GM10266 (cell line): ENCODE measurements around the gene AQR.

ENCODE experiments used
- DNase-seq: peaks from one replicate; pipeline ENCODE4 v3.0.0; 2012; ENCODE audit errors: extremely low spot score
- CTCF ChIP-seq: IDR thresholded peaks from 2 replicates; pipeline ENCODE4 v1.5.1; 2012; ENCODE audit warnings: mild to moderate bottlenecking, low read depth; ENCODE audit not compliant: control insufficient read depth, insufficient read depth; ENCODE audit errors: missing control alignments

AQR gene

GRCh38 chr15:34999906-35000305 lies 30.4 kb upstream of the AQR start:
- no peak for DNase-seq
- no peak for TF ChIP-seq CTCF

GRCh38 chr15:34994925-34995324 lies 25.4 kb upstream of the AQR start:
- no peak for DNase-seq
- TF ChIP-seq CTCF, result no peak

- no peak for TF ChIP-seq CTCF
- DNase-seq, result peak; percentile 78
Measured at GRCh38 chr15:34993877-34994276, 24.3 kb upstream of the AQR start.

GRCh38 chr15:34993412-34993811 lies 23.9 kb upstream of the AQR start:
- TF ChIP-seq CTCF, result no peak
- no peak for DNase-seq

- no peak for TF ChIP-seq CTCF
- peak; percentile 79 for DNase-seq
Measured at GRCh38 chr15:34988027-34988902, 18.7 kb upstream of the AQR start, which contains the start of gene ZNF770. Gene ZNF770, minus strand, starts transcription at chr15:34988287. Its CDS starts 4,853 bp downstream, at chr15:34983434.

GRCh38 chr15:34987609-34988026 lies 18.1 kb upstream of the AQR start:
- peak; percentile 29 for DNase-seq
- TF ChIP-seq CTCF, result no peak
